C4-2B (cell line): ENCODE measurements around the gene HCFC1.
A peak's percentile ranks its signal among the peaks of the same experiment; 100 is the strongest.

Experiments used
- ZFX ChIP-seq: fragments of 450-650 bp; IDR thresholded peaks from 2 replicates; pipeline ENCODE4 v1.6.1; 2017
- TF ChIP-seq, protein P1 (sequence below): fragments of 450-650 bp; conservative IDR thresholded peaks from 2 replicates; pipeline ENCODE4 v1.5.1; 2017; ENCODE audit warnings: mild to moderate bottlenecking

DNA sequence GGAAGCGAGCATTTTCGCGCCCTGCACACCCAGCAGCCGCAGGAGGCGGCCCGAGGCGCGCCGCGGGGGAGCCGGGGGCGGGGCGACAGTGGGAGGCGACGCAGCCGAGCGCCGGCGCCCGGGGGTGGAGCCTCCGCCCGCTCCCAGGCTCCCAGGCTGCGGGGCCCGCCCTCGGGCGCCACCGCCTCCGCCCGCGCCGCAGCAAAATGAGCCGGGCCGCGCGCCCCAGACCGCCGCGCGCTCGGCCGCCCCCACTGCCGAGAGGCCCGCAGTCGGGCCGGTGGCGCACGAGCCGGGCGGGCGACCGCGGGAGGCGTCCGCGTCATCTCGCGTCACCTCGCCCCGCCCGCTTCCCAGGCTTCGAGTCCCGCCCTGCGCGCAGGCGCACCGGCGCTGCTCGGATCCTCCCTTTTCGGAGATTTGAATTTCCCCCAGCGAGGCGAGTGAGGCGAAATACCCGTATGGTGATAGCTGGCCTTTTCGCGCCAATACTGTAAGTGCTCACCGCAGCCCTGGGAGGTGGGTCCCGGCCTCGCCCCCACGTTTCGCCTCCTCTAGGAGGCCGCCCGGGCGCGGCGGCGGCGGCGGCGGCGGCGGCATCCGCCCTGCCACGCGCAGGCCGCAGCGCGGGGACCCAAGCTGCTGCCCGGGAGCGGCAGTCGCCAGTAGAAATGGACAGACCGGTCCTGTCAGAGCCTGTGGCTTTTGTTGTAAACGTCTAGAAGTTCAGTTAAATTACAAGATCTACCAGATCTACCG lies 929 bp upstream of the HCFC1 start, which contains the start of gene TMEM187:
- TF ChIP-seq, protein P1, sequence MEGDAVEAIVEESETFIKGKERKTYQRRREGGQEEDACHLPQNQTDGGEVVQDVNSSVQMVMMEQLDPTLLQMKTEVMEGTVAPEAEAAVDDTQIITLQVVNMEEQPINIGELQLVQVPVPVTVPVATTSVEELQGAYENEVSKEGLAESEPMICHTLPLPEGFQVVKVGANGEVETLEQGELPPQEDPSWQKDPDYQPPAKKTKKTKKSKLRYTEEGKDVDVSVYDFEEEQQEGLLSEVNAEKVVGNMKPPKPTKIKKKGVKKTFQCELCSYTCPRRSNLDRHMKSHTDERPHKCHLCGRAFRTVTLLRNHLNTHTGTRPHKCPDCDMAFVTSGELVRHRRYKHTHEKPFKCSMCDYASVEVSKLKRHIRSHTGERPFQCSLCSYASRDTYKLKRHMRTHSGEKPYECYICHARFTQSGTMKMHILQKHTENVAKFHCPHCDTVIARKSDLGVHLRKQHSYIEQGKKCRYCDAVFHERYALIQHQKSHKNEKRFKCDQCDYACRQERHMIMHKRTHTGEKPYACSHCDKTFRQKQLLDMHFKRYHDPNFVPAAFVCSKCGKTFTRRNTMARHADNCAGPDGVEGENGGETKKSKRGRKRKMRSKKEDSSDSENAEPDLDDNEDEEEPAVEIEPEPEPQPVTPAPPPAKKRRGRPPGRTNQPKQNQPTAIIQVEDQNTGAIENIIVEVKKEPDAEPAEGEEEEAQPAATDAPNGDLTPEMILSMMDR, result no peak
- peak; percentile 70; the same call in 1 of the 2 replicates for TF ChIP-seq ZFX
